Astrocyte (in vitro differentiated cells and primary cell): ENCODE results near the gene SERF2.

ENCODE experiments used
- CTCF ChIP-seq: IDR thresholded peaks from 2 replicates; pipeline ENCODE4 v1.5.1; 2011; ENCODE audit warnings: low read depth, mild to moderate bottlenecking, inconsistent platforms, low read length, moderate library complexity; ENCODE audit not compliant: insufficient read depth
- EZH2 ChIP-seq: IDR thresholded peaks from 2 replicates; pipeline ENCODE4 v1.6.1; 2012; ENCODE audit warnings: mild to moderate bottlenecking, low read length, inconsistent platforms; ENCODE audit not compliant: insufficient read depth

GRCh38 chr15:43779016-43779415 lies 13.1 kb upstream of the SERF2 start:
- no peak for TF ChIP-seq CTCF
- TF ChIP-seq EZH2, result no peak
